Astrocyte (in vitro differentiated cells and primary cell): ENCODE results near the gene TOR1A.

Source experiments
- CTCF ChIP-seq: IDR thresholded peaks from 2 replicates; pipeline ENCODE4 v1.5.1; 2011; ENCODE audit warnings: low read depth, mild to moderate bottlenecking, inconsistent platforms, low read length, moderate library complexity; ENCODE audit not compliant: insufficient read depth
- EZH2 ChIP-seq: IDR thresholded peaks from 2 replicates; pipeline ENCODE4 v1.6.1; 2012; ENCODE audit warnings: mild to moderate bottlenecking, low read length, inconsistent platforms; ENCODE audit not compliant: insufficient read depth

- TF ChIP-seq CTCF: no peak
- TF ChIP-seq EZH2: no peak
These were observed 26.0 kb upstream of the TOR1A start for GRCh38 chr9:129849901-129850300.
